Activated T-helper 9 cell treated with anti-CD3 and anti-CD28 coated beads, Interleukin-2, amount 50 U/mL, for 16 hours (primary cell): ENCODE measurements around the gene TMEM134.

Experiments used
- DNase-seq: peaks from one replicate; pipeline ENCODE4 v3.0.0-alpha.2; 2020; ENCODE audit warnings: low read depth

The TMEM134 gene

DNA sequence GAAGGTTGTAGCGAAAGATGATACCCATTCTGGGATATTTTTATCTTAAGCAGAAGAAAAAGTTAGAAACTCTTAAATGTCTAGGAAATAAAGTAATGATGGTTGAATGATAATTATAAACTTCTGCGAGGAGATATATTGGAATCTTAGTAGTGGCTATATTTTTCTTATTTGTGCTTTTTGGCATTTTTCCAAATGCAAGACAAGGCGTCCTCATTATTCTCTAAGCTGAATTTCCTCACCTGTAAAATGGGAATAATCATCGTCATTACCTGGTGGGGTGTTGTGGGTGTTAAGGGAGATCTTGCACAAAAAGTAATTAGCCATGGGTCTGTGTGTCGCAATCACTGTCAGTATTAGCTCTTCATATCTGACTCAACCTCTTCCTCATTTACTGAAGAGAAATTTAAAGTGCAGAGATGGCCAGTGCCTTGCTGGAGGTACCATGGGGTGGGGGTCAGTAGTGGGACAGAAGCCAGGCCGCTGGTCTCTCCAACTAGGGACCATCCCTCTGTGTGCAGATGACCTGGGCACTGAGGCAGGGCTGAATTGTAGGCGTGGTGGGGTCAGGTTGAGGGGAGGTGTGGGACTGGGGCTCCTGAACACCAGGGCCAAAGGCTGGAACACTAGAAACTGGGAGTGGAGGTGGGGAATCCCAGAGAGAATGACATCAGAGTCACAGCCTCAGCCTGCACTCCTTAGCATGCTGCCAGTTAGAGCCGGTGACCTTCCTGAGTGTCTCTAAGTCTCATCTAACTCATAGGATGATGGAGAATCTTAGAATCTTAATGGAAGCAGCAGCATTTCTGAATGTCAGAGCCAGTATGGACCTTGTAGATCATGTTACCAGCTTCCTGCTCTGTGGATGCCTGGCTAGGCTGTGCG is 32.0 kb upstream of the TMEM134 start:
- no peak for DNase-seq

DNA sequence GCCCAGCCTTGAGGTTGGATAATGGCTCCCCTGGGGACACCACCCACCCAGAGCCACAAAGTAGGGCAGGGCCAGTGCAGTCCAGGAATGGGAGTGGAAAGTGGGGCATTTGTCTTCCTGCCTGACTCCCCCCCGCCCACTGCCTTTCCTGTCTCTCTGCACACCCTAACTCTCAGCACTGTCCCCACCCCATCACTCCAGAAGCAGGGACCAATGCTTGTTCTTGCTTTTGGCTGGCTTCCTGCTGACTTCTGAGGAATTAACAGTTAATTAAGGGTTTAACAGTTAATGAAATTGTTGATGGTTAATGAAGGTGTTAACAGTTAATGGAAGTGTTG is 31.4 kb upstream of the TMEM134 start:
- no peak for DNase-seq

DNA sequence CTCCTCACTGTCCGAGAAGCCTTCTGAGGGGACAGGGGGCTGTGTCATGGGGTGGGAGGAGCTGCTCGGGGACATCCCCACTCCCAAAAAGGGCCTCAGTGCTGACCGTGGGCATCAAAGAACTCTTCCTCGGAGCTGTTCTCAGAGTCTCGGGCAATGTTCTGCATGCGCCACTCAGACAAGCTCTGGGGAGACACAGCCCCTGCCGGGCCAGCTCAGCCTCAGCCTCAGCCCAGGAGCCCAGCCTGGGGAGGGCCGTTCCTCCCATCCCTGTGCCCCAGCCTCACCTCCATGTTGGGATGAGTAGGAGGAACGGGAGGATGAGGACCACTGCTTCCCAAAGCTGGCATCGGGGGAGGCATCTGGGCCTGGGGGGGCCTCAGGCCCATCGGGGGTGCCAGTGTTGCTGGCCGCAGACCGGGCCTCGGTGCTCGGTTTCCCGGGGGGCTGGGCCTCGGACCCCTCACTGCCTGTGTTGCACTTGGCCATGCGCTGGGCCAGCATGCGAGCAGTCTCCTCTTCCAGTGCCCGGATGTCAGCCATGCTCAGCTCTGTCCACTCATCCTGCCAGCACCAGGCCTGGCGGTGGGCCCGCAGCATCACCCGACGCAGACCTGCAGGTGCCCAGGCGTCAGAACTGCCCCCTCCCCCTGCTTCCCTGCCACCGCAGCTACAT is 30.9 kb upstream of the TMEM134 start:
- DNase-seq = no peak

DNA sequence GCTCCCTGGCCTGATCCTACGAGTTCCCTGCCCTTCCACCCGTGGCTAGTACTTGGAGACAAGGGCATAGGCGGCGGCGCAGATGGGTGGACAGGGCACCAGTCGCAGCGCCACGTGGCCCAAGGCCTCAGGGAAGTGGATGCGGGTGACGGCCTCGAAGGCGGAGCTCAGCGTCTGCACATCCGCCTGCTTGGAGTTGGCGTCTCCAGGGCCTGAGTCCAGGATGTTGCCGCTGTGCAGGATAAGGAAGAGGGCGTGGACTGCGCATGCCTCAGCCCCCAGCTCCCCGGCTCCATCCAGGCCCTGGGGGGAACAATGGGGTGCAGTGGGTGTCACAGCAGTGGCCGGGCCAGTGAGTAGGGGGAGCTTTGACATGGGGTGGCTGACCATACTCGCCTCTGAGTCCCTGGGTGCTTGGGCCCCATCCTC is 29.5 kb upstream of the TMEM134 start:
- no peak for DNase-seq

DNA sequence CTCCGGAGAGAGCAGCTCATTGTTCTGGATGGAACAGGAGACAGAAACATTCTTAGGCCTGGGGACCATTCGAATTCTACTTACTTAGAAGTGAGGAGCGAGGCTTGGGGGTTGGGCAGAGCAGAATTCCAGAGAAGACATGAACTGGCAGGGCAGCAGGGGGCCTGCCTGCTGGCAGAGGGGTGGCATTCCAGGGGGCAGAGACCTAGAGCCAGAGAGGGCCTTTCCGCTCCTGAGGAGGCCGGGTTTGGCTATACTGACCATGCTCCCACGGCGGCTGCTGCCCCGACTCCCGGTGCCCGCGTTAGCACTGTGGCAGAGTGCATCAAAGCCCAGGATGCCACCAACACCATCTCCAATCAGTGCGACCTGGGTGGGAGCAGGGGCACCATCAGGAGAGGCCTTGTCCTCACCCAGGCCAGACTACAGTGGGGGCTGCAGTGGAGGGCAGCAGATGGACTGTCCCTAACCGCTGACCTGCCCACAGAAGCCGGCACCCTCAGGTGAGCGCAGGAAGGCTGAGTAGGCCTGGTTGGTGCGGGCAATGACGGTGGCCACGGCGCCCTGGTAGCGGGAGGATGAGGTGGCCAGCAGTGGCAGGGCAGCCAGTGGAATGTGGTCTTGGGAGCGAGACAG is 28.7 kb upstream of the TMEM134 start:
- no peak for DNase-seq

DNA sequence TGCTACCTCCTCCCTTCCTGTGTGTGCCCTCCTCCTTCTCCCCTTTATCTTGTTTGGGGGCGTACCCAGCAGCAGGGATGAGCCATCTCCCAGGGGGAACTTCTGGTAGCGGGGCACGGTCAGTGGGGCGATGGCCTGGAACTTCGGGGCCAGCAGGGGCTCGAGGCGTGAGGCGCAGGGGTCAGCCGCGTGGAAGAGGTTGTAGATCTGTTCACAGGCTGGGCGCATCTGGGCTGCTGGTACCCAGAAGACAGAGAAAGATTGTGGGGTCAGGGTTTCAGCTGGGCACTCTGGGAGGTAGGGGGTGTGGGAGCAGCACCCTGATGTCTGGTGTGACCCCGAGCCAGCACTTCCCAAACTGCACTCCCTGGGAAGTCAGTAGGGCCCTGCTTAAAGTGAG is 27.1 kb upstream of the TMEM134 start:
- DNase-seq = no peak

DNA sequence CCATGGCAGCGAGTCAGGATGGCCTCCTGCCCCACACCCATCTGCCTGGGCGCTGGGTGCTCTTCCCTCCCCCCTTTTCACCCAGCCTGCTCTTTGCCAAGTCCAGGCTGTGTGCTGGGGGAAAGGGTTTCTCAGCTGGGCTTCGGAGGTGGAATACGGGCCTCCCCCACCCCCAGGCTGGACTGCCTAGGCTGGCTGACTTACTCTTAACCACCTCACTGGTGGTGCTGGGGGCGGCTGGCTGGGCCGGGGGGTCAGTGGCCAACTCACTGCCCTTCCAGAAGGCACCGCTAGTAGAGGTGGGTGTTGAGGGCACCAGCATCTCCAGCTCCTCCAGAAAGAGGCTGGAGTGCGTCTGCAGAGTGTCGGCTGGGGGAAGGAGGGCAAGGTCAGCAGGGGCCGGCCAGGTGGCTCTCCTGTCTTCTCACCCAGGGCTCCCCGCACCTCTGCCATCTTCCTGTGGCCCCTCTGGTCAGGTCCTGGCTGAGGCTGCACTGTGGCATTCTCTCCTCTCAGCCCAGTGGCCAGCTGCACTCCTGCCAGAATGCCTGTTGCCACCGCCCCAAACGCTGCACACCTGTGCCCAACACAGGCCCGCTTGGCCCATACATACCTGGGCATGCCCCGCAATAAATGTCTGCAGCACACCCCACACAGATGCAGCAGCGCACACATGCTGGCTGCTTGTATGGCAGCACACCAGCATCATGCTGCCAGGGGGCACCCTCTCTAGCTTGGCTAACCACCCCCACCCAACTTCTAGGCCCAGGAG is 26.4 kb upstream of the TMEM134 start:
- no peak for DNase-seq

DNA sequence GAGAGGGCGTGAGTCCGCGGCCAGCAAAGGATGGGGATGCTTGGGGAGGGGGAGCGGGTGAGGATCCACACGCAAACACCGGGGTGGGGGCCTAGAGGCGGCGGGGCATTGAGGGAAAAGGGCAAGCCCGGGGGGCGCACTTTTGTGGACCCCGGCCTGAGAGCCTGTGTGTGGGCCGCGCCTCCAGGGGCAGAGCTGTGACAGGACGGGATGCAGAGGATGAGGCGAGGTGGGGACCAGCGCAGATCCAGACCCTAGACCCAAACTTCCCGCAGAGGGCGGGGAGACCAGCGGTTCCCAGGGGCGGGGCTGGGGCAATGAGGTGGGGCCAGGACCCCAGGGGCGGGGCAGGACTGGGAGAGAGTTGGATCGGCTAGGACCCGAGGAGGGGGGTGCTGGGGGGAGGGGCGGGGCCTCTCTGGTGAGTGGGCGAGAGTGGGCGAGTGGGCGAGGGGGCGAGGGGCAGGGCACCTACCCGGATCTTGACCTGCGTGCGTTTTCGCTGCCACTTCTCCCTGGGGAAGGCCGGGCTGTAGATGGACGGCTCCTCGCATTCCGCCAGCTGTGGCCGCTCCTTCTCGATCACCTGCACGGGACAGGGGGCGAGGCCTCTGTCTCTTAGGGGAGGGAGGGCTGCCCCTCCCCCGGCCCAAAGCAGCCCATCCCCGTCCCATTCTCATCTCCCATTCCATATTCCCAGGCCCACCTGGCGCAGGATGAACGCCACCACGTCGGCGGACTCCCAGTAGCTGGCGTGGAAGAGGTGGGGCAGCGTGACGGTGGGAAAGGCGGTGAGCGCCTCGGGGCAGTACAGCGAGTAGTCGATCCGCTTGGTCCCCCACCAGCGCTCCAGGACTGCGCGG is 25.6 kb upstream of the TMEM134 start:
- no peak for DNase-seq

DNA sequence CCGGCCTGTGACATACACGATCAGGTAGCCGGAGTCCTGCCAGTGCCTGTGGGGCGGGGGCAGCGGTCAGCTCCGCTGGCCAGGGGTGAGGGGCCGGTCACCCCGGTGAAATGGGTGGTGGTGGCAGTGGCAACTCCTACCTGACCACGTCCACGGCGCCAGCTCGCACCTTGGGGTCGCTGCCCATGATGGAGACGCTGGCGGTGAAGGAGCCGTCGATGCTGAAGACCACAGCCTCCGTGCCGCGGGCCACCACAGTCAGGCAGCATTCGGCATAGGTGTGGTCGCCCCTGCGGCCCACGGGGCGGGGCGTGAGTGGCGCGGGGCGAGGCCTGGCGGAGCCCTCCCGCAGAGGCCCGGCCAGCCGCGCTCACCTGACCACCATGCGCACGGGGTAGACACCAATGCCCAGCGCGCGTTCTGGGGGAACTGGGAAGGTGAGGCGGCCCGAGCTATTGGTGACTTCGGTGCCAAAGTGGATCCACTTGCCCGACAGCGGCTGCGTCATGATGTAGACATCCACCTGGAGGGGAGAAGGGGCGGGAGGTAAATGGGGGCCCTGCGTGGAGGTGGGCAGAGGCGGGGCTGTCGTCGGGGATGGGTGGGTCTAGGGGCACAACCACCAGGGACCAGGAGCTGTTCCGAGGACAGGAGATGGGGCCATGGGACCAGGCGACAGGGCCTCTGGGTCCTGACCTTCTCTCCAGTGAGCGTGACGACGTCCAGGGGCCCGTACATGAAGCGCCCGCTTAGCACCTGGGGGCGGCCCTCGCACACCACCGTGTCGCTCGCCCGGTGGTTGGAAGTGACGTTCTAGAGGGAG is 24.7 kb upstream of the TMEM134 start:
- no peak for DNase-seq

DNA sequence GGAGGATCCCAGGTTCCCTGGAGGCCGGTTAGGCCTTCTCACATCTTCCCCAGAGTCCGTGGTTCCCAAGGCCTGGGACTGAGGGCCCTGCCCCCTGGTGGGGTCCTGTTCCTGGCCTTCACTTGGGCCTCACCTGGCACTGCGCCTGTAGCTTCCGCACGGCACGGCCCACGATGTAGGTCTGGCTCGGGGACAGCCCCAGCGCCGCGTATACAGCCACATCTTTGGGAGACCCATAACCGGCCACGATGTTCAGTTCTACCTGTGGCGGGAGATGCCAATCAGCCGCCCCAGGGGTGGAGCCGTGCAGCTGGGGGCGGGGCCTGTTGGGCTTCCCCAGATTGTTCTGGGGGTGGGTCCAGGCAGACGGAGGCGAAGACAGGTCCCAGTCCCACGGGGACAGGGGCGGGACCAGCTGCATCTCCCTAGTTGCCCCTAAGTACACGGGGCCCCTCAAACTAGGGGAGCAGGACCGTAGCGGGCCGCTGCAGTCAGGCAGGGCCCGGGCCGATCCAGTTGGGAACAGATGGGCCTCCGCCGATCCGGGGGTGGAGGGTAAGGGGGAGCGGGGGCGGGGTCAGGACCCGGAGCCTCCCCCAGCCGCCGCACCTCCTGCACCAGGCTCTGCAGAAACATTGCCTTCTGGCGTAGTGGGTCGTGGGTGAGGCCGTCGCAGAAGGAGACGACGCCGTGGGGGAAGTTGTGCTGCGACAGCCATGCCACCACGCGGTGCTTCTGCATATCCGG is 23.9 kb upstream of the TMEM134 start:
- DNase-seq = no peak

DNA sequence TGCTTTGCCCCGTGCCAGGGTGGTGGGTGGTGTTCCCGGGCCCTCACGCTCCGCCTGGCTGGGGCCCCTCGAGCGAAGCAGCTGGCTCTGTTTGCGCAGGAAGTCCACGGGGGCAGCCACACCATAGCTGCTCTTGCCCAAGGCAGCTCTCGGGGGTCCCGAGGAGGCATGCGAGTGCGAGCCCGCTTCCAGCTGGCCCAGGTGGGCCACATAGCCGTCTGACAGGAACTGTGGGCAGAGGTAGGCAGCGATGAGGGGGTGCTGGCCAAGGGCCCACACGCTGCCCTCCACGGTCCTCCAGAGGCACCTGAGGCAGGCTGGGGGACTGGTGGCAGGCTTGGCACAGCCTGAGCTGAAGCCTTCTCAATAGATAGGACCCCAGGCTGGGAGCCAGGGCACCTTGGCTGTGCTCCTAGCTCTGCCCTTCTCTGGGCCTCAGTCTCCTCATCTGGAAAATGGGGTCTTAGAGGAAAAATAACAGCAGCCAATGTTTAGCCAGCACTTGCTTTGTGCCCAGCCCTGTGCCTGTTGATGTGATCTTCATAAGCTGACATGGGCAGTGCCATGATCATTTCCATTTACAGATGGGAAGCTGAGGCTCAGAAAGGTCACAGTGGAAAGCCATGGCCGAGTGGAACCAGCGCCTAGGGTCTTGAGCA is 23.1 kb upstream of the TMEM134 start:
- no peak for DNase-seq

DNA sequence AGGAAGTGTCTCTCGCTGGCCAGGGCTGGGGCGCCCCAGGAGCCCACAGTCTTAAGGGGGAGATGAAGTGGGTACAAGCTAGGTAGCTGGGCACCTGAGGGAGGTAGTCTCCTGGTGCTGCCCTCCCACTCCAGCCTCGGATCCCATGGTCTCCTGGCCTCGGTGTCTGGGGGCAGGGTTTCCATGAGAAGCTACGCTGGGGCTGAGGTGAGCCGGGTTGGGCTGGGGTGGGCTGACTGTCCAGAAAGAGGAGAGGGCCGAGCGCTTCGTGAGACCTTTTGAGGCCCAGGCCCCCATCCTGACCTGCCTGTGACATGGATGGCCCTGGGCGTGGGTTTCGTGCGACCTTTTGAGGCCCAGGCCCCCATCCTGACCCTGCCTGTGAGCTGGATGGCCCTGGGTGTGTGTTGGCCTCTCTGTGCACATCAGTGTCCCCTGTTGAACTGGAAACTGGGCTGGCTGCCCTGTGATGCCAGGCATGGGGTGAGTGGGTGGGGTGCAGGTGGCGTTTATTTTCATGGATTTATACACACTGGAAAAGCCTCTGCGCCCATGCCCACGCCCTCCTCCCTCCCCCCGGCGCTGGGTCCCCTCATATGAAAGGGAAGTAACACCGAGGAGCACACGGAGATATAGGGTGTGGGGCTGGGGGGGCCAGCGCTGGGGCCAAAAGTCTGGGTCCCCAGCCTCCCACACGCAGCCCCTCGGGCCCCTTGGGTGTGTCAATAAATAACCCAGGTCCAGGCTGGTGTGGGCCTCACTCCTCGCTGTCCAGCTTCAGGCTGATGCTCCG is 22.4 kb upstream of the TMEM134 start:
- no peak for DNase-seq

DNA sequence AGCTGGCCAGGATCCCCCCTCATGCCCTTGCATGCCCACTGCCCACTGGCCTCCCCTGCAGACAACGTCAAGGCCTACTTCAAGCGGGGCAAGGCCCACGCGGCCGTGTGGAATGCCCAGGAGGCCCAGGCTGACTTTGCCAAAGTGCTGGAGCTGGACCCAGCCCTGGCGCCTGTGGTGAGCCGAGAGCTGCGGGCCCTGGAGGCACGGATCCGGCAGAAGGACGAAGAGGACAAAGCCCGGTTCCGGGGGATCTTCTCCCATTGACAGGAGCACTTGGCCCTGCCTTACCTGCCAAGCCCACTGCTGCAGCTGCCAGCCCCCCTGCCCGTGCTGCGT is 21.6 kb upstream of the TMEM134 start:
- no peak for DNase-seq

DNA sequence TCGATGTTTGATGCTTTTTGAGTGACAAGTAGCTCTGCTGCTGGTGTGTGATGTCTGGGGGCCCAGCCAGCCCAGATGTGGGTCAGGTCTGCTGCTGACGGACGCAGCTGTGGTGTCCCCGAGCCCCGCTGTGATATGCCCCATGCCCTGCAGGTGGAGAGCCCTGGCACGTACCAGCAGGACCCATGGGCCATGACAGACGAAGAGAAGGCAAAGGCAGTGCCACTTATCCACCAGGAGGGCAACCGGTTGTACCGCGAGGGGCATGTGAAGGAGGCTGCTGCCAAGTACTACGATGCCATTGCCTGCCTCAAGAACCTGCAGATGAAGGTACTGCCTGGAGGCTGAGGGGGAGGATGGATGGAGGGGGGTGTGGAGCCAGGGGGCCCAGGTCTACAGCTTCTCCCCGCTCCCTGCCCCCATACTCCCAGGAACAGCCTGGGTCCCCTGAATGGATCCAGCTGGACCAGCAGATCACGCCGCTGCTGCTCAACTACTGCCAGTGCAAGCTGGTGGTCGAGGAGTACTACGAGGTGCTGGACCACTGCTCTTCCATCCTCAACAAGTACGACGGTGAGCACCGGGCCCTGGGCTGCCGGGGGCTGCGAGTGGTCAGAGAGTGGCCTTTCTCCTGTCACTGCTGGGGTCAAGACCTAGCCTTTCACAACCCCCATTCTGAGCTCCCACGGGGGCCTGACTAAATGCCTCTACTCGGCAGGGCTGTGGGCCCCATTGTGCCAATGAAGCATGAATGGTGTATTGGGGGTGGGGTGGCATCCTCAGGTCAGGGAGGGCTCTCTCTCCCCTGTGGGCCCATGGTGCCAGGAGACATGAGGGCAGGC is 21.1 kb upstream of the TMEM134 start:
- DNase-seq = no peak

DNA sequence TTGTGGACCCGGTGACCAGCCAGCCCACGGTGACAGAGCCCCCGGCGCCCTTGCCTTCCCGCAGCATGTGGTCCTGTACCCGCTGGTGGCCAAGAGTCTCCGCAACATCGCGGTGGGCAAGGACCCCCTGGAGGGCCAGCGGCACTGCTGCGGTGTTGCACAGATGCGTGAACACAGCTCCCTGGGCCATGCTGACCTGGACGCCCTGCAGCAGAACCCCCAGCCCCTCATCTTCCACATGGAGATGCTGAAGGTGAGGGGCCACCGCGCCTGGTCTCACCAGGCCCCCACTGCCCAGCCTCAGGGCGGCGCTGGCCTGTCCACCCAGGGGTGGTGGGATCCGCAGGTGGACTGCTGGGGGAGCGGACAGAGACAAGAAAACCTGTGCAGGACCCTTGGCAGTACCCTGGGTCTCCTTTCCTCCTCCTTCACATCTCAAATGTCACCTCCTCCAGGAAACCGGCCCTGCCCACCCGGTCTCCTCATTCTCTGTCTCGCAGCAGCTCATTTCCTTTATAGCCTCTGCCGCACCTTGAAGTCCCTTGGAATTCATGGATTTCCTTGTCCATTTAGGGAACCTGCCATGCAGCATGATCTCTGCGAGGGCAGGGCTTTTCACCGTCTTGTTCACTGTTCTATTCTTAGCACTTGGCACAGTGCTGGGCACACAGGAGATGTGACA is 20.3 kb upstream of the TMEM134 start:
- no peak for DNase-seq

DNA sequence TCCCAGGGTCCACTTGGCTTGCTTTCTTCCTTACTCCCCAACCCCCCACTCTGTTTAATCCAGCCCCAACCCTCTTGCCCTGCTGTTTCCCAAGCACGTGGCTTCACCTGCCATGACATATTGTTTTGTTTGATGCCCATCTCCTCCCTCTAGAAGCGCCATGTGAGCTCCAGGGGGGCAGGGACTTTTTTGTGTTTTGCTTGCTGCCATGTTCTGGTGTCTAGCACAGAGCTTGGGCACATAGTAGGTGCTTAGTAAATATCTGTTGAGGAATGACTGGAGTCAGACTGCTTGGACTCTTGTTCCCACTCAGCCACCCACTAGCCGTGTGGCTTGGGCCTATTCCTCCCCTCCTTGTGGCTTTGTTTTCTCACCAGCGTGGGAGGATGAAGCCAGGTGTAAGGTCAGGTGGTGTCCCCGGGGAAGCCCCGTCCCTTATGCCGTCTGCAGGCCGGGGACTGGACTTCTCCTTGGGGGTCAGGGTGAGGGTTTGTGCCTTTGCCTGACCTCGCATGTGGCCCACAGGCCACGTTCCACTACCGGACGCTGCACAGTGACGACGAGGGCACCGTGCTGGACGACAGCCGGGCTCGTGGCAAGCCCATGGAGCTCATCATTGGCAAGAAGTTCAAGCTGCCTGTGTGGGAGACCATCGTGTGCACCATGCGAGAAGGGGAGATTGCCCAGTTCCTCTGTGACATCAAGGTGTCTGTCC is 17.6 kb upstream of the TMEM134 start:
- peak; percentile 50 for DNase-seq
